ENCODE measurements around the gene PHRF1.
A peak's percentile ranks its signal among the peaks of the same experiment; 100 is the strongest.

PHRF1 gene
- total RNA-seq: 112 to 123 reads per million in 2 donors

DNA sequence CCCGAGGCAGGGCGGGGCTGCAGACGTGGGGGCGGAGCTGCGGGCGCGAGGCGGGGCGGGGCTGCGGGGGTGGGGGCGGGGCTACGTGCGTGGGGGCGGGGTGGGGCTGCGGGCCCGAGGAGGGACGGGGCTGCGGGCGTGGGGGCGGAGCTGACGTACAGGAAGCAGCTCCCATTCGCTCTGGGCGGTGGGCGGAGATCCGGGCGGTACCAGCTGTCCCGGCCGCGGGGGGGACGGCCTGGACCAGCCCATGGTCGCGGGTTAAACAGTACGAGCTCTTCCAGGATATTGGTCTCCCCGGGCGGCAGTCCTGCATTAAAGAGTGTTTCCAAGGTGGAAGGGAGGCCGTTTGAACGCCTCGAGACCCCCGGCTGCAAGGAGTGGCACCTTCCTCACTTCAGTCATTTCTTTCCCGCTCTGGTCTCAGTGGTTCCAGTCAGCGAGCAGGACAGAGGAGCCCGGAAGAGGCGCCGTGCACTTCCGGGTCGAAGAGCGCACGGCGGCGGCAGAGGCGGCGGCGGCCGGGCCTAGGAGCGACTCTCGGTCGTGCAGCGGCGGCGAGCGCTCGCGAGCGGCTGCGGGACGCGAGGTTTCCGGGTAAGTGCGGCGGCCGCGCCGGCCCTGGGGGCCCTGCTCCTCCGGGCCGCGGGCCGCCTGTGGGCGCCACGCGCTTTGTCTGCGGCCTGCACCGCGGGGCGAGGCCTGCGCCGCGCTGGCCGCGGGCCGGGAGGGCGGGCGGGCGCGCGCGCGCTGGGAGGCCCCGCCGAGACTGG is at the start of gene PHRF1:
PHRF1 (plus strand) TSS at position 475 of the 773 bp plus-strand sequence. CDS start 5,043 bp downstream, outside the sequence.
- DNase-seq: peak; percentile 89 to 96 (median 94)

DNA sequence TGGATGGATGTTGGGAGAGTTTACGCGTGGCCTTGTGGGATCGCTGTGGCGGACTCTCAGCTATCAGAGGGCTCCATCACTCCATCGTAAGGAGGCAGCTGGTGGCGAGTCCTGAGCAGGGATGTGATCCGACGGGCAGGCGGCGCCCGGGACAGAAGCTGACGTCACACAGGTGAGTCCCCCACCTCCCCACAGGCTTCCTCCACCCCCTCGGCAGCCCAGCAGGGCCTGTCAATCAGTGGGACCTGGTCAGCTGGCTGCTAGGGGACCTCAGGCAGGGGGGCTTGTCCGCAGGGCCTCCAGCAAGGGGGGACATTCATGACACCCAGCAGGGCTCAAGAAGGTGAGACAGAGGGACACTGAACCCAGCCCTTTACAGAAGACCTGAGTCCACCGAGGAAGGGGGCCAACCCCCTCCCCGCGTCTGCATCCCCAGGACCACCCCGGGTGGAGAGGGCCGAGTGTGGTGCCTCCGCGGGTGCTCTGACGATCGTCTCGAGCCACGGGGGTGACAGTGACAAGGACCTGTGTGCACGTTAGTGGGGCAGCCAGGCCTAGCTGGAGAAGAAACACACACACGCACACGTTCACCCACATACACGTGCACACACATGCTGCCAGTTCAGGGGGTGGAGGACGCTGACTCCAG is 48.0 kb upstream of the PHRF1 start:
- DNase-seq: no peak

GRCh38 chr11:528815-529727 is 47.2 kb upstream of the PHRF1 start:
- no peak for DNase-seq

- DNase-seq: no peak
These were observed 46.4 kb upstream of the PHRF1 start for GRCh38 chr11:529728-530411.

DNA sequence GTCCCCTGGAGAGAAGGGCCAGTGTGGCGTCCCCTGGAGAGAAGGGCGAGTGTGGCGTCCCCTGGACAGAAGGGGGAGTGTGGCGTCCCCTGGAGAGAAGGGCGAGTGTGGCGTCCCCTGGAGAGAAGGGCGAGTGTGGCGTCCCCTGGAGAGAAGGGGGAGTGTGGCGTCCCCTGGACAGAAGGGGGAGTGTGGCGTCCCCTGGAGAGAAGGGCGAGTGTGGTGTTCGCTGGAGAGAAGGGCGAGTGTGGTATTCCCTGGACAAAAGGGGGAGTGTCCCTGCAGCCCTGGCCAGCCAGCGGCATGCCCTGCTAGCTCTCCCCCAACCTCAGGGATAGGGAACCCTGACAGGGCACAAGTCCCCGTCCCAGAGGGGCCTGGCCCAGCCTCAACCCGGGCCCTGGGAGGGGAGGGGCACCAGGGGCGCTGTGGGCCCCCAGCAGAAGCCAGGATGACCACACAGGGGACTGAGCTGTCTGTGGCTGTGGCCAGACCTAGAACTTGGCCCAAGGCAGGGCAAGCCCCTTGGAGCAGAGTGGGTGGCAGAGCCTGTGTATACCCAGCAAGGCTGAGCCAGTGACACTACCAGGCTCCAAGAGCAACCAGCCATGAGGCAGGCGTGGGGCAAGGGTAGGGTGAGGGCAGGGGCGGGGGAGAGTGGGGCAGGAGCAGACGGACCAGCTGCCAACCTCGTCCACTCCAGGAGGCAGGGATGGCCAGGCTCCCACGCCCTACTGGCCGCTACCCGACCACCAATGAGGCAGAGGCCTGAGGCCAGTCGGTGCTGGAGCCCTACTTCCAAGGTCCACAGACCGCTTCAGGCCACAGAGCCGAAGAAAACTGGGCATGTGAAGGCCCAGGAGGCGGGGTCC is 45.1 kb upstream of the PHRF1 start:
- DNase-seq: no peak

- DNase-seq: no peak
These were observed 44.2 kb upstream of the PHRF1 start for GRCh38 chr11:531919-532526.

DNA sequence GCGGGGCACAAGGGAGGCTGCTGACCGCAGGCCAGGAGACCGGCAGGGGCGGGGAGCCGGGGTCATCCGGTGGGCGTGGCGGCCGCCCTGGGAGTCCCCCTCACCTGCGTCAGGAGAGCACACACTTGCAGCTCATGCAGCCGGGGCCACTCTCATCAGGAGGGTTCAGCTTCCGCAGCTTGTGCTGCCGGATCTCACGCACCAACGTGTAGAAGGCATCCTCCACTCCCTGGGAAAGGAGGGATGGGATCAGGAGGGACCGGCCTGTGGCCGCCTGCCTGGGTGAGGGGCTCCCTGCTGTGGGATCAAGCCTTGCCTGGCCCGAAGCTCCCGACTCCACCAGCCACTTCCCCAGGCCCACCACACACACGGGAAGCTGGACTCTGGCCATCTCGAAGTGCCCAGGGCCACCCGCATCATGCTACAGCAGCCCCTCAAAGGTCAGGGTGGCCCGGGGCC is 43.7 kb upstream of the PHRF1 start:
- DNase-seq: no peak

DNA sequence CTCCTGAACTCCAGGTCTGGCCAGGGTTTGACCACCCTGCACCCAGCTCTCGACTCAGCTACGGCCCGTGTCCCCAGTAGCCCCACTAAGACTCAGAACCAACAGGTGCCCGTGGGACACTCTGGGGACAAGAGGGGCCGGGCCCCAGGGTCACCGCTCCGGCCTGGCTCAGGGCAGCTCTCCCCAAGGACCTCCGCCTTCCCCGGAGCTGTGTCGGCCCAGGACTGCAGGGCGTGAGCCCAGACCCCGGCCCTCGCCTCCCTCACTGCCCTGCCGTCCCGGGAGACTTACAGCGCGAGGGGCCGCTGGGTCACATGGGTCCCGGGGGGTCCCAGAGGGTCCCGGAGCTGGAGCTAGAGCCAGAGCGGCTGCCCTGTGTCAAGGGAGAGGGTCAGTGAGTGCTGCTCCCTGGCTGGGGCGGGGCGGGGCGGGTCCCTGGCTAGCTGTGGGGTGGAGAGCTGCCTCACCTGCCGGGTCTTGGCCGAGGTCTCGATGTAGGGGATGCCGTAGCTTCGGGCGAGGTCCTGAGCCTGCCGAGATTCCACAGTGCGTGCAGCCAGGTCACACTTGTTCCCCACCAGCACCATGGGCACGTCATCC is 43.2 kb upstream of the PHRF1 start:
- DNase-seq: no peak

DNA sequence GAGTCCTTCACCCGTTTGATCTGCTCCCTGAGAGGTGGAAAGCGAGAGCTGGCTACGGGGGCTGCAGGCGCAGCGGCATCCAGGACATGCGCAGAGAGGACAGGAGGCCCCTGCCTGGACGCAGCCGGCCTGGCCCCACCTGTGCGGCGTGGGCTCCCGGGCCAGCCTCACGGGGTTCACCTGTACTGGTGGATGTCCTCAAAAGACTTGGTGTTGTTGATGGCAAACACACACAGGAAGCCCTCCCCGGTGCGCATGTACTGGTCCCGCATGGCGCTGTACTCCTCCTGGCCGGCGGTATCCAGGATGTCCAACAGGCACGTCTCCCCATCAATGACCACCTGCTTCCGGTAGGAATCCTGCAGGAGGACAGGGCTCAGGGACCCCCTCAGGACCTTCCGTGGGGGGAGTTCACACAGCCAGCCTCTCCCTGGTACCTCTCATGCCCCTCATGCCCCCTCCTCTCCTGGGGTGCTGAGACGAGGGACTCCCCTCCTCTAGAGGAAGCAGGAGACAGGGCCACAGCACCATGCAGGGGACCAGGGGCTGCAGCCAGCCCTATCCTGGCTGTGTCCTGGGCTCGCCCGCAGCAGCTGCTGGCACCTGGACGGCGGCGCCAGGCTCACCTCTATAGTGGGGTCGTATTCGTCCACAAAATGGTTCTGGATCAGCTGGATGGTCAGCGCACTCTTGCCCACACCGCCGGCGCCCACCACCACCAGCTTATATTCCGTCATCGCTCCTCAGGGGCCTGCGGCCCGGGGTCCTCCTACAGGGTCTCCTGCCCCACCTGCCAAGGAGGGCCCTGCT is 42.5 kb upstream of the PHRF1 start:
- DNase-seq: no peak

DNA sequence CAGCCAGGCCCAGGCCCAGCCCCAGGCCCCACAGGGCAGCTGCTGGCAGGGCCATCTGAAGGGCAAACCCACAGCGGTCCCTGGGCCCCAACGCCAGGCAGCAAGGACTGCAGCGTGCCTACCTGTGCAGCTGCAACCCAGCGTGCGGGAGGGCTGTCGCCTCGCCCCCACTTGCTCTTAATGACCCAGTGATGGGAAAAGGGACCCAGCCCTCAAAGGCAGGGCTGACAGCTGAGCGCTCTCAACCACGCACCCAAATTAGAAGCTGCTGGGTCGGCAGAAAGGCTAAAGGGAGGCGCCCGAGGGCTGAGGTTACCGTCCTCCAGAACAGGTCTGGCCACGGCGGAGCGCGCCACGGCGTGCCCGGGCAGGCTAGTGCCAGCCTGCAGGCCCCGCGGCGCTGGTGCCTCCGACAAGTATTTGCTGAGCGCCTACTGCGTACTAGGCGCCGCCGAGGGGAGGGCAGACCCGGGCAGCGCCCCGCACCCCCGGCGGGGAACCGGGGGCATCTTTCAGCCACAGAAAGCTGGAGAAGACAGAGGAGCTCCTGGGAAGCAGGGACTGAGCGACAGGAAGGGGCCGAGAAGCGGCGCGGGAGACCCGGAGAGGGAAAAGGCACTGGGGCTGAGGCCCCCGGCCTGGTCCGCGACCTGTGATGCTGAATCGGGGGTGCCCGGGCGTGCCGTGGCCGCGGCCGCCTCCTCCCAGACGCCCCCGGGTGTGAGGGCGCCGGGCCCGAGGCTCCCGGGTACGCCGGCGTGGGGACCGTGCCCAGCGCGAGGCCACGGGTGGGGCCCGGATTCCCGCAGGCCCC is 41.7 kb upstream of the PHRF1 start:
- DNase-seq: peak in 1 of 5 experiments; percentile 67

DNA sequence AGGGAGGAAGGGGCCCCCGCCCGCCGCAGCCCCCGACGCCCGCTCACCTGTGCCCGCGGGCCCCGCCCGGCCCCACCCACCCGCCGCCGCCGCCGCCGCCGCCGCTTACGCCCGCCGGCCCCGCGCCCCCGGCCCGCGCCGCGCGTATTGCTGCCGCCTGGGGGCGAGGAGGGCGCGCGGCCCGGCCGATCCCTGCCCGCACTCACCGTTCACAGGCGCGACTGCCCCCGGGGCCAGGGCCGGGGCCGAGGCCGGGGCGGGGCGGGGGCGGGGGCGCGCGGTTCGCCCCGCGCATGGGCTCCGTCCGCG is 41.1 kb upstream of the PHRF1 start:
- no peak for DNase-seq

- DNase-seq: peak; percentile 92 to 97 (median 95)
These were observed 40.5 kb upstream of the PHRF1 start, which contains the start of gene HRAS for GRCh38 chr11:535519-536454. HRAS (minus strand) TSS chr11:535576.

DNA sequence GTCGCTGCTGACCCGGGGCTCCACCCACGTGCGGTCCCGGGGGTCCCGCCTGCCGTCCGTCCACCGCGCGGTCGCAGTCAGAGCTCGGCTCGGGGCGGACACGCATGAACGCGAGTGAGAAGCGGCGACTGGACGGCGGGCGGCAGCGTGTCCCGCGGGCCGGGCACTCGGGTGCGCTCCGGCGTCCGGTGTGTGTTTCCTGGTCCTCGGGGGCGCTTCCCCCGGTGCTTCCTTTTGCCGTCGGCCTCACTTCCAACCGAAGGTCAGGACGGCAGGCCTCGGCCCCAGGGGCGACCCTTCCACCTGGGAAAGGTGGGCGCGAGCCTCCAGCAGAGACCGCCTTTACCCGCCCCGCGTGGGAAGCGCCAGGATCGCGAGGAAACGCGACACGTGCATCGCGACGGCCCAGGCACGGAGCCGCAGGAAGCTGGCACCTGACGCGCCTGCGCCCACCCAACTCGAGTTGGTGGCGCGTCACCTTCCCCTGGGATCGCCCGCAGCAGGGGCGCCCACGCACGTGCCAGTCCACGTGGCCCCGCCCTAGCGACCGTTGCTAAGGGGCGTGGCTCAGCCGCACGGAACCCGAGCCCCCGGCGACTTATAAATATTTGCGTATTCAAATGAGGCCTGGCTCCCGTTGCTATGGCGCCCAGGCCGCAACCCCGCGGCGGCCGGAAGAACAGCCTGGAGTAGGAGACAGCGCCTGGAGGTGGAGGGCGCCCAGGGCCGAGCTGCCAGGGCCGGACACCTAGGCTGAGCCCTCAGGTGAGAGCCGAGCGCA is 39.2 kb upstream of the PHRF1 start, which contains the start of gene LRRC56:
LRRC56 (plus strand) TSS at position 687 of the 781 bp plus-strand sequence. CDS start 3,158 bp downstream, outside the sequence.
- DNase-seq: peak; percentile 79 to 94 (median 88)

GRCh38 chr11:537622-538430 is 38.4 kb upstream of the PHRF1 start:
- no peak for DNase-seq

GRCh38 chr11:538431-539051 is 37.7 kb upstream of the PHRF1 start:
- DNase-seq: peak in 1 of 5 experiments; percentile 1
